Mucosa of descending colon (tissue), 3 donors: Measurements from ENCODE around the gene SLCO1C1. TPM values are rescaled to one million over a fixed set of nuclear protein-coding genes. Genes with fewer than 3 reads are reported as not detected.
"Not testable (repeated sequence)": the region's sequence is repeated elsewhere in the genome, so short reads cannot be mapped to it uniquely, and the experiment has no call there.

Source experiments
- ATAC-seq: fragments of 200-7000 bp; cut with Tn5 transposase; one replicate; pipeline ENCODE4 v1.9.1; 2020; ENCODE audit warnings: mild to moderate bottlenecking, moderate library complexity
- DNase-seq, 3 donors: peaks; one replicate each; pipeline ENCODE4 v3.0.0-alpha.2; 2020
- H3K36me3 ChIP-seq: fragments of 200-600 bp; one replicate; pipeline ENCODE4 v1.8.0; 2021; ENCODE audit warnings: low read depth, mild to moderate bottlenecking
- H3K4me1 ChIP-seq: fragments of 200-600 bp; one replicate; pipeline ENCODE4 v1.8.0; 2021; ENCODE audit warnings: low read depth, mild to moderate bottlenecking
- H3K4me3 ChIP-seq: fragments of 200-600 bp; one replicate; pipeline ENCODE4 v1.8.0; 2021; ENCODE audit warnings: mild to moderate bottlenecking
- H3K9me3 ChIP-seq: fragments of 200-600 bp; one replicate; pipeline ENCODE4 v1.8.0; 2021; ENCODE audit warnings: mild to moderate bottlenecking
- CTCF ChIP-seq: fragments of 200-600 bp; IDR thresholded peaks from one replicate; pipeline ENCODE4 v1.8.0; 2022; ENCODE audit warnings: antibody characterized with exemption, mild to moderate bottlenecking
- intact Hi-C, 2 donors: fragments of 100-400 bp; cut with DNase I in 1 of 2; cut with micrococcal nuclease in 1 of 2; formaldehyde crosslinking; loops; one replicate each; pipeline versions ENCODE4 v1.11.0 to v1.11.1; 2022; cut with DNase I, micrococcal nuclease
- total RNA-seq, 3 donors: library from RNA; stranded (reverse); fragmentation: NEBNext Ultra II Directional in 2 of 3; extraction: Animal tissue kit (Norgen Biotek cat#: 25700) in 2 of 3; gene quantifications; one replicate each; pipeline versions ENCODE4 v1.2.1 to v1.2.4, GENCODE V29; 2021 to 2023
- donor health status: DM: no; HTN: no; CAD: no; lungs with moderate emphysema.
- donor health status: DM: no; HTN: no; CAD: no.
- donor health status: DM: no; HTN: yes; CAD: no.

SLCO1C1 gene
- total RNA-seq, 3 donors from 2014 or later = 1.6 to 2.4 (median 2.1) TPM

DNA sequence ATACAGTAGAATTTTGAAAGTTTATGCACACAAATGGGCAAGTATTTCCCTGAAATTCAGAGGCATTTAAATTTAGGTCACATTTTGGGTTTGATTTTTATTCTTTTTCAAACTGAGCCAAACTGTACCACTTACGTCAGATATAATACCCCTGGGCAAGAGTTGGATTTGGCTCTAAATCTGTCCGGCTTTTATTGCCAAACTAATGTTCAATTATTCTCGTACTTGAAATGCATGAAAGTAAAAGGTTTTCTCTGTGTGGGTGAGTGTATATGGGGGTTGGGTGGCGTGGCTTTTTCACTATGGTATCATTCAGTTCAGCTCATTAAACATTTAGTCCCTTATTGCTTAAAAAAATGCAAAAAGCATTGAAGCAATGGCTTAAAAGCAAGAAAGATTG, 55.9 kb downstream of the SLCO1C1 start:
- no peak for TF ChIP-seq CTCF
- H3K4me3 ChIP-seq = no peak overlapping the region
- DNase-seq = no peak
- no peak for ATAC-seq
- H3K4me1 ChIP-seq = no peaks in the 10 kb centered on the region
- no peaks in the 10 kb centered on the region for H3K9me3 ChIP-seq
- no peaks in the 10 kb centered on the region for H3K36me3 ChIP-seq
- intact Hi-C loops = no loop called here

DNA sequence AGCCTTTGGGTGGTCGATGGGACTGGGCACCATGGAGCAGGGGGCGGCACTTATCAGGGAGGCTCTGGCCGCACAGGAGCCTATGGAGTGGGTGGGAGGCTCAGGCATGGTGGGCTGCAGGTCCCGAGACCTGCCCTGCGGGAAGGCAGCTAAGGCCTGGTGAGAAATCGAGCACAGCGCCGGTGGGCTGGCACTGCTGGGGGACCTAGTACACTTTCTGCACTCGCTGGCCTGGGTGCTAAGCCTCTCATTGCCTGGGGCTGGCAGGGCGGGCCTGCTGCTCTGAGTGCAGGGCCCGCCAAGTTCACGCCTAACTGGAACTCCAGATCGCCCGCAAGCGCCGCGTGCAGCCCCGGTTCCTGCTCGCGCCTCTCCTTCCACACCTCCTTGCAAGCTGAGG, 82.3 kb downstream of the SLCO1C1 start:
- no peak for TF ChIP-seq CTCF
- intact Hi-C loops = no loop called here
- Histone ChIP-seq H3K4me1 (no peaks in the 10 kb centered on the region), H3K4me3 (no peak overlapping the region), H3K36me3 (no peaks in the 10 kb centered on the region), H3K9me3 (no peaks in the 10 kb centered on the region)
- DNase-seq = peak in 1 of 3 donors; percentile 43
- no peak for ATAC-seq

DNA sequence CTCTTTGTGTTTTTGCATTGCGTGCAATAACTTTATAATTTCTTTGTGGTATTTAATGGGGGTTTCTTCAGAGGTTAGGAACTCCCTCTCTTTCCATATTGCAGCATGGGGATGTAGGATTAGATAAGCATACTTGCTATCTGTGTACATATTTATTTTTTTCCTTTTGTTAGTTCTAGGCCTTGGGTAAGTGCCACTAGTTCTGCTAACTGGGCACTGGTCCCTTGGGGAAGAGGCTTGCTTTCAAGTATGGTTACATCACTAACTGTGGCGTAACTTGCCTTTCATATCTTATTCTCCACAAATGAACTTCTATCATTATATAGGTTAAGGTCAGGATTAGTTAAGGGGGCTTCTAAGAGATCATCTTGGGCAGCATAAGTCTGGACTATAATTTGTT, 83.8 kb downstream of the SLCO1C1 start:
- DNase-seq (no peak), ATAC-seq (no peak)
- Histone ChIP-seq H3K4me1 (no peaks in the 10 kb centered on the region), H3K4me3 (no peak overlapping the region), H3K36me3 (no peaks in the 10 kb centered on the region), H3K9me3 (no peaks in the 10 kb centered on the region)
- intact Hi-C loops = no loop called here
- TF ChIP-seq CTCF = no peak

- H3K4me1 ChIP-seq = not testable (repeated sequence)
Observed at GRCh38 chr12:20779971-20780370, 84.8 kb downstream of the SLCO1C1 start.

GRCh38 chr12:20783796-20784357, 88.7 kb downstream of the SLCO1C1 start:
- DNase-seq, ATAC-seq, H3K4me3 ChIP-seq, intact Hi-C loops, H3K36me3 ChIP-seq, H3K9me3 ChIP-seq, H3K4me1 ChIP-seq: not testable (repeated sequence)

More at GRCh38 chr12:20779971-20780370, 84.8 kb downstream of the SLCO1C1 start:
- H3K36me3 ChIP-seq, H3K4me3 ChIP-seq, DNase-seq, ATAC-seq, H3K9me3 ChIP-seq, intact Hi-C loops: not testable (repeated sequence)

GRCh38 chr12:20792971-20793370, 97.8 kb downstream of the SLCO1C1 start:
- intact Hi-C loops = no loop called here
- TF ChIP-seq CTCF = no peak

DNA sequence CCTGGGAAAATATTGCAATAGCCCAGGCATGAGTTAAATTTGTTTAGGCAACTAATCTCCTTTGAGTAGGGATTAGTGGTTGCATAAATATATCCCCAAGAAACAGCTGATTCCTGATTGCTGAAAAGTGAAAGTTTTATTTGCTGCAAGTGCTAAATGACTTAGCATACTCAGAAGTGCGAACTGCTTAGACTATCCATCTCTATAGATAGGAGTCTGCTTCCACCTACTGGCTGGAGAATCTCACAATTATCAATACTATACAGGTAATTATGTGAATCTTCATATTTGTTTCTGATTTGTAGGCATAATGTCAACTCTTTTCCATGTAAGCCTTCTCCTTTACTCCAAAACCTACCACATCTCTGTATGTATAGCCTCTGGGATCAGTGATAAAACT, 103.4 kb downstream of the SLCO1C1 start:
- H3K4me3 ChIP-seq = no peak overlapping the region
- peak; percentile 69 for ATAC-seq
- DNase-seq = peak in 1 of 3 donors; percentile 64
- TF ChIP-seq CTCF = no peak
- no peaks in the 10 kb centered on the region for H3K36me3 ChIP-seq
- no peaks in the 10 kb centered on the region for H3K9me3 ChIP-seq
- intact Hi-C loops = no loop called here
- H3K4me1 ChIP-seq = no peaks in the 10 kb centered on the region

More at GRCh38 chr12:20792971-20793370, 97.8 kb downstream of the SLCO1C1 start:
- H3K36me3 ChIP-seq = no peaks in the 10 kb centered on the region
- no peaks in the 10 kb centered on the region for H3K9me3 ChIP-seq
- H3K4me3 ChIP-seq = no peak overlapping the region
- DNase-seq (no peak), ATAC-seq (no peak)
- no peaks in the 10 kb centered on the region for H3K4me1 ChIP-seq
